HG03457 (cell line): ENCODE data around the gene CACNA1E.
"Not testable (repeated sequence)": the region's sequence is repeated elsewhere in the genome, so short reads cannot be mapped to it uniquely, and the experiment has no call there.

ENCODE experiments used
- ATAC-seq: cut with Tn5 transposase; IDR thresholded peaks from one replicate; pipeline ENCODE4 v1.9.1; 2021; ENCODE audit warnings: moderate number of reproducible peaks; ENCODE audit not compliant: unreplicated experiment

Gene CACNA1E

GRCh38 chr1:181798191-181798926 lies 315.0 kb downstream of the CACNA1E start:
- ATAC-seq, result no peak

DNA sequence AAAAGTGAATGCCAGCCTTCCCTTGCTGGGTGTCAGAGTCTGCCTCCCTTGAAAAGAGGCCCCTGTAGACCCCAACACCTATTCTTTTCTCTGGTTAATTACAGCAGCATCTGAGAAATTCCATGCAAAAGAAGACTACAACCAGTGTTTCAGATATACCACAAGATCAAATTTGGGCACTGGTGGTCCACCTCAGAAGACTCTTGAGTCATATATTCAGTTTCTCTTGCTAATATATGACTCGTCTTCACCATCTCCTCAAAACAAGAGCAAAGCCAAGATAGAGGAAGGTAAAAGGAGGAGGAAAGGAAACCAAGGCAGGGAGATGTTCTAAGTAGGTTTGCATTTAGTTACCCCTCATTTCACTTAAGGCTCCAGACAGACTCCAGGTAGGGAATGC lies 318.3 kb downstream of the CACNA1E start:
- ATAC-seq, result no peak

GRCh38 chr1:181802466-181802865 lies 319.1 kb downstream of the CACNA1E start:
- ATAC-seq, result no peak

DNA sequence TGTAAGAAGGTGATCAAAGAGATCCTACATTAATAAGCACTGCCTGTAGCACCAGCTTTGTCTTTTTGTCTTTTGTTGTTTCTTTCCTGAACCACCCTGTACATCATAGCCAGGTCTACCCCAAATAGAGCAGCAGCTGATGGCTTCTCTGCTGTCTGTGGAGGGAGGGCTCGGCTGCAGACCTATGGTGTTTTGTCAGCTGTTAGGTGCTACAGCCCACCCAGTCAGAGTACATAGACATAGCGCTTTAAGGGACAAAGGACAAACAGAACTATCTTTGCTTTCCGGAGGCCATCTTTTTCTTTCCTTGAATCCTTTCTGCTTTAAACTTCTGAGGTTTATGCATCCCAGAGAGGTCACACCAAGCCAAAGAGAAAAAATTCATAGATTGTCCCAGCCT lies 320.1 kb downstream of the CACNA1E start:
- no peak for ATAC-seq

DNA sequence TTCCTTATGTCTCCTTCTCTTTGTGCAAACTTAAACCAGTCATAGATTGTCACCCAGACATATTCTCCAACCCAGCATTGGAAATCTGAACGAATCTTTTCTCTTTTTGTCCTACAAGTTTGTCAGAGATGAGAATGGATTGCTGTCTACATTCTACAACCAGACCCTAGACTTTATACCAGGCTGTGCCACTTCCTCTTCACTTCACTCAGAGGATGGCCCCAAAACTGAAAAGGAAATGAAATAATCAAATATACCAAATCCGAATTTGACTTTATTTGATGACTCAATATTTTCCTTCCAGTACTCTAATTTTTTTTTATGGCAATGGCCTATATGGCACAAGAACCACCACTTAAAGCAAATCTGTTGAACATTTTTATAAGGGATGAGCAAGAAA lies 321.7 kb downstream of the CACNA1E start:
- no peak for ATAC-seq

GRCh38 chr1:181806746-181807145 lies 323.4 kb downstream of the CACNA1E start:
- no peak for ATAC-seq

DNA sequence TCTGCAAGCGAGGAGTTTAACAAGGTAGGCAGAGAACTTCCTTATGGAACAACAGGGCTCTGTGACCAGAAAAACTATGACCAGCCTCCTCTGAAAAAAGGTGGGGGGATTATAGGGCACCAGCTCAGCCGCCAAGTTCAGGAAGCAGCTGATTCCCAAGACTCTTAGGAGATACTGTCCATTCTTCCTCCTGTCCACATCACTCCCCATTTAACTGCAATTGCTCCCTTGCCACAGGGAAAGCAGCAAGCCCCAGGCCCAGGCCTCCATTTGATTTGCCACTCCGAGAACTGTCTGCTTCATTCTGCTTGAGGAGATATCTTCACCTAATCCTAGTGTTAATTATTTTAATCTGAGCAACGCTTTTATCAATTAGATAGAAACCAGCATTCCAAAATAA lies 323.9 kb downstream of the CACNA1E start:
- no peak for ATAC-seq

- no peak for ATAC-seq
Measured at GRCh38 chr1:181809991-181810545, 326.8 kb downstream of the CACNA1E start.

DNA sequence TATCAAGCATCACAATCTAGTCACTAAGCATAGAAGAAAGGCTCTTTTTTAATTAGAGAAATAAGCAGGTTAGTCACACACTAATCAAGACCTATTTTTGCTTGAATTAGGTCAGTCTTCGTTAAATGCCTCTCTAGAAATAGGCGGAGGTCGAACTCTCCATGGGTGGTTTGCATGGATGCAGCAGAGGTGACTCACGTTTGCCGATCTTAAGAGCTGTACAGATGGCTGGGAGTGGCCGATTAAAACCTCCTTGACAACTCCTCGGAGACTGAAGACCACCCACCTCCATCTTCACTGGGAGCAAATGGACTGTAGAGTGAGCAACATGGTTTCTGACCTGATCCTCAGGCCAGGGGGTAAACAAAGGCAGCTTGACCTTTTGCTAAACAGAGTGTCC lies 328.9 kb downstream of the CACNA1E start:
- ATAC-seq, result no peak

- no peak for ATAC-seq
Measured at GRCh38 chr1:181813266-181813665, 329.9 kb downstream of the CACNA1E start.

- no peak for ATAC-seq
Measured at GRCh38 chr1:181816608-181817007, 333.3 kb downstream of the CACNA1E start.

DNA sequence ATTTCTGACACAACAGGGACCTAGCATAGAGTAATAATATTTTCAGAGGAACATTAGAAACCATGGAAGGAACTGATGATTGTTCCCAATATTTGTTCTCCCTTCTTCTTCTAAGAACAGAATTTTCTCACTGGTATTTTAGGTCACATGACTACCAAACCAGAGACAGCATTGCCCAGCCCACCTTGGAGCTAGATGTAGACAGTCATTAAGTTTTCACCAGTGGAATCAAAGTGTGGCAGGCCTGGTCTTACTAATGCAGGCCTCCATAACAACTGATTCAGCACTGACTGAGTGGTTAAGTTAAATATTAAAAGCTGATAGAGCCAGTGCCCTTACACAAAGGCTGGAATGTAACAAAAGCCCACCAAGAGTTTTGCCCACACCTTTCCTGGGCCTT lies 333.8 kb downstream of the CACNA1E start:
- ATAC-seq, result no peak

DNA sequence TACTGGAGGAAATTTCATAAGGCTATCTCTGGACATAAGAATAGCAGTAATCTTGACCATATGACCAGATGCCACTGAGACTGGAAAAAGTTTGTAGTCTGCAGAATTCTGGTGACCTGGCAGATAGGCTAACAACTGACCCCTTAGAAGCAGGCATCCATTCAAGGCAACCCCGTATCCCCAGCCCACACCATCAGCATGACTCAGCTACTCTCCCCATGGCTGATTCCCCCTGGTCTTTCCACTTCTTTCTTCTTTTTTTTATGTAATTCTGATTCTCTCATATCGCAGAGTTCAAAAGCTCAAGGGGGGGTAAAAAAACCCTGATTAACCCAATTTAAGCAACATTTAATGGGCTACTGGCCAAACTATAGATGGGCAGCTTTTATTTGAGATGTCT lies 335.1 kb downstream of the CACNA1E start:
- no peak for ATAC-seq

- ATAC-seq, result no peak
Measured at GRCh38 chr1:181818943-181819342, 335.6 kb downstream of the CACNA1E start.

- no peak for ATAC-seq
Measured at GRCh38 chr1:181821701-181822100, 338.4 kb downstream of the CACNA1E start.

DNA sequence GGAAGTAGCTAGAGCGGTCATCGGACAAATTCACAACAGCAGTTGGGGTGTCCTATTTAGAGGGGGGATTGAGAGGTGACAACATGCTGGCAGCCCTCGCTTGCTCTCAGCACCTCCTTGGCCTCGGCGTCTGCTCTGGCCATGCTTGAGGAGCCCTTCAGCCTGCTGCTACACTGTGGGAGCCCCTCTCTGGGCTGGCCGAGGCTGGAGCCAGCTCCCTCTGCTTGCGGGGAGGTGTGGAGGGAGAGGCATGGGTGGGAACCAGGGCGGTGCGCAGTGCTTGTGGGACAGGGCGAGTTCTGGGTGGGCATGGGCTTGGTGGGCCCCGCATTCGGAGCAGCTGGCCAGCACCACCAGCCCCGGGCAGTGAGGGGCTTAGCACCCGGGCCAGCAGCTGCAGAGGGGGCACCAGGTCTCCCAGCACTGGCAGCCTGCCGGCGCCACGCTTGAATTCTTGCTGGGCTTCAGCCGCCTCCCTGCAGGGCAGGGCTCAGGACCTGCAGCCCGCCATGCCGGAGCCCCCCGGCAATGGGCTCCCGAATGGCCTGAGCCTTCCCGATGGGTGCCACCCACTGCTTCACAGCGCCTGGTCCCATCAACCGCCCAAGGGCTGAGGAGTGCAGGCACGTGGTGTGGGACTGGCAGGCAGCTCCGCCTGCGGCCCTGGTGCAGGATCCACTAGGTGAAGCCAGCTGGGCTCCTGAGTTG lies 349.0 kb downstream of the CACNA1E start:
- ATAC-seq, result not testable (repeated sequence)

DNA sequence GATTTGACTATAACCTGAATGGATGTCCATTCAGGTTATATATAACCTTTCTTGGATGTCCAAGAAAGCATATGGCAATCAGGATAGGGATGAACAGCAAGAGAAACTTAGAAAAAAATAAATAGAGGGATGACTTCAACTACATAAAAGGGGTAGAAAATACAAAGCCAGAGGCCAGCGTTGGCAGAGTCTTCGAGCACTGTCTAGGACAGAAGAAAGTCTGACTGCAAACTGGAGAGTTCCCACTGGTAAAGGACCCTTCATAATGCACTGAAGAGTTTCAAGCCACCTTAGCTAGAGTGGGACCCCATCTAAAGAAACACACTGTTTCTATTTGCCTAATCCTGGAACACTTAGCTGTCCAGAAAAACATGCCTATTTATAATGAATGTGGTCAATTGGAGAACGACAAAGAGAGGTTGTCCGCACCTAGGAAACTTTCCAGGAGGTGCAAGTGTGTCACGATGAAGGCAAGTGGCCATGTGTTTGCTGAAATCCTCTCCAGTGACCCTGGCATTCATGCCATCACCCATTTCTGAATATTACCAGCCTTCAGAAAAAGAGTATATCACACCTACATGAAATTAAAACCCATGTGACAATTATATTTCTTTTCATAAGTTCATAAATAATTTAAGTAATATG lies 362.8 kb downstream of the CACNA1E start:
- no peak for ATAC-seq

DNA sequence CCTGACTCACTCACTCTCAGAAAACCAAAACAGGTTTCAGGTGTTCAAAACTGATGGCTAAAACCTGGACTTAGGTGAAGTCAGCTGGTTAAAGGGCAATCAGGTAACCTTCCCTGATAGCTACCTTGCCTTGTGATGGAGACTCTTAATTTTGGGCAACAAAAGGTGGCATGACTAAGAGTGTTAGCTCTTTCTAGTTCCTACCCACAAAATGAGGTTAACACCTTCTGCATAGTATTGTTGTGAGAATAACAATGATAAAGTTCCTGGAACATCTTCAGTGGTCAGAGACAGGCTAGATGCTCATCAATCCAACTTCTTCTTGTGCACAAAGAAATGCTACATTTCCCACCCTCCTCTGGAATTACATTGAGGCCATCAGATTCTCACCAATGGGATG lies 363.4 kb downstream of the CACNA1E start:
- no peak for ATAC-seq

DNA sequence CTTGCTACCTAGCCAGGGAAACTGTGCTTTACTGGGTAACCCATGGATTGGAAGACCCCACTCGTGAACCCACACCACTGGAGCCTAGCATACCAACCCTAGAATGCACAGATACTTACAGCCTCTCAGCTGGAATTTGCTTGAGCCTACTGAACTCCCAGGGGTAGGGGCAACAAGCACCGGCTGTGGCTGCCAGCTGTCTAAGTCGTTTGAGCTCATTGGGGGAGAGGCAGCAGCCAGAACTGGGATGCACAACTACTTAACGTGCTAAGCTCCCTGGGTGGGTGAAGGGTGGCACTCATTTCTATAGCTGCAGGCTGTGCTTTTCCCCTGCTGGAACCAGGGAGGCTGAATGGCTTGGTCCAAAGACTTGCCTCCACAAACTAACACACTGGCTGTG lies 365.8 kb downstream of the CACNA1E start:
- ATAC-seq, result no peak

DNA sequence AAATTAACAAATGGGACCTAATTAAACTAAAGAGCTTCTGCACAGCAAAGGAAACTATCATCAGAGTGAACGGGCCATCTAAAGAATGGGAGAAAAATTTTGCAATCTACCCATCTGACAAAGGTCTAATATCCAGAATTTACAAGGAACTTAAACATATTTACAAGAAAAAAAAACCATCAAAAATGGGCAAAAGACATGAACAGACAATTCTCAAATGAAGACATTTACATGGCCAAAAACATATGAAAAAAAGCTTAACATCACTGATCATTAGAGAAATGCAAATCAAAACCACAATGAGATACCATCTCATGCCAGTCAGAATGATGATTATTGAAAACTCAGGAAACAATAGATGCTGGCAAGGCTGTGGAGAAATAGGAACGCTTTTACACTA lies 370.9 kb downstream of the CACNA1E start:
- ATAC-seq, result not testable (repeated sequence)

DNA sequence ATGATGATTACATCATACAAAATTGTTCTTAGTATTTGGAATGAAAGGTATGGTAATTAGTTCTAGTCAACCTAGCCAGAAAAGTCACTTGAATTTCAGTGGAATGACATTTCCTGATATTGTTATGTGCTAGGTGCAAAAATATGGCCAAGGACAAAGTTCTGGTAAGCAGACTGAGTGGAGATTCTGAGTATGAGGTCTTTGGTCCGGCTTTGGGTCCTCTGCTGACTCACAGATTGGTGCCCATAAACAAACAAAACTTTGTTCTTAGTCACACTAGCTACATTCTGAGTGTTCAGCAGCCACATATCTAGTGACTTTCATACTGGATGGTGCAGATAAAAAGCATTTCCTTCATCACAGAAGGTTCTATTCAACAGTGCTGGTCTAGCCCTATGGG lies 372.1 kb downstream of the CACNA1E start:
- no peak for ATAC-seq
